ENCODE data around the gene CSGALNACT2.

The CSGALNACT2 gene

GRCh38 chr10:43117031-43117776, 21.0 kb upstream of the CSGALNACT2 start:
- TF ChIP-seq CTCF (conservative IDR thresholded peaks at IDR 0.05; ENCODE audit: low read depth, low read length): no peak
- no peak overlapping the region for H3K4me3 ChIP-seq (ENCODE audit: low read length)
- DNase-seq (ENCODE audit: low read depth): no peak

GRCh38 chr10:43117777-43118583, 20.3 kb upstream of the CSGALNACT2 start:
- no peak overlapping the region for H3K4me3 ChIP-seq (ENCODE audit: low read length)
- no peak for DNase-seq (ENCODE audit: low read depth)
- TF ChIP-seq CTCF (conservative IDR thresholded peaks at IDR 0.05; ENCODE audit: low read depth, low read length): no peak

DNA sequence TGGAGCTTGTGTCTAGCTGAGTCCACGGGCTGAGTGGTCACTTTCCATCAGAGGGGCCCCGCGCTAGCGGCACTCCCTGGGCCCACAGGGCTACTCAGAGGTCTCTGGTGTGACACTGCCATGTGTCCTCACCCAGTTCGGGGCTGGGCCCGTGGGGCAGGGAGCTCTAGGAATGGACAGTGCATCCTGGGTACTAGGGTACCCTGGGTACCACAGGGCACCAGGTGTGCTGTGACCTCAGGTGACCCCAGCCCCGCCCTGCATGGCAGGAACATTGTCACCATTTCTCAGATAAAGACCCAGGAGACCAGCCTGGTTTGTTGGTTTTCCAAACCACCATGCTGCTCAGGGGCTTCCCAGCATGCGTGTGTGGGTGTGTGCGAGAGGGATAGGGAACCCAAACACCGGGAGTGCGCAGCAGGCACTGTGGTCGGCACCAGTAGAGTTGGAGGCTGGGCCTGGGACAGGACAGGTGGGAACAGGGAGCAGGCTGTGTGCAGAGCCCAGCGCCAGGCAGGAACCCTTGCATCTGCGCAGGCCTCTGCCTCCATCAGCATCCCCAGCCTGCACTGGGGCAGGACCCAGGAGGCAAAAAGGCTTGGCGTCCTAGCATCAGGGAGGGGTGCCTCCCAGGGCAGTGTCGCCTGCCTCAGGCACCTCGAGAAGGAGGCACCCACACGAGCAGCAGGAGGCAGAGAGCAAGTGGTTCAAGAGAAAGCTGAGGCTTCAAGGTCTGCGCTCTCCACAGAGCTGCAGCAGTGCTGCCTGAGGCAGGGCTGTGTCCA, 19.4 kb upstream of the CSGALNACT2 start:
- DNase-seq (ENCODE audit: low read depth): no peak
- no peak for TF ChIP-seq CTCF (conservative IDR thresholded peaks at IDR 0.05; ENCODE audit: low read depth, low read length)
- no peak overlapping the region for H3K4me3 ChIP-seq (ENCODE audit: low read length)

DNA sequence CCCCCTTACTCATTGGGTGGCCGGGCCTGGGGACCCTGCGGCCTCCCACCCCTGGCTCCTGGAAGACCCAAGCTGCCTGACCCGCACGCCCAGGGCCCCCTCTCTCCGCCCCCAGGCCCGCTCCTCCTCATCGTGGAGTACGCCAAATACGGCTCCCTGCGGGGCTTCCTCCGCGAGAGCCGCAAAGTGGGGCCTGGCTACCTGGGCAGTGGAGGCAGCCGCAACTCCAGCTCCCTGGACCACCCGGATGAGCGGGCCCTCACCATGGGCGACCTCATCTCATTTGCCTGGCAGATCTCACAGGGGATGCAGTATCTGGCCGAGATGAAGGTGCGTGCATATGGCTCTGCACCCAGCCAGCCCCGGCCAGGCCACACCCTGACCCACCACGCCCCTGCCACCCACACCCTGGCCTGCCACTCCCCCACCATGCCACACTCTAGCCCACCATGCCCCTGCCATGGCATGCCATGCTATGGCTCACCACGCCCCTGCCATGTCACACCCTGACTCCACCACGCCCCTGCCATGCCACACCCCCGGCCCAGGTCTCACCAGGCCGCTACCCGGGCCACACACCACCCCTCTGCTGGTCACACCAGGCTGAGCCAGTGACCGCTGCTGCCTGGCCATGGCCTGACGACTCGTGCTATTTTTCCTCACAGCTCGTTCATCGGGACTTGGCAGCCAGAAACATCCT, 18.7 kb upstream of the CSGALNACT2 start:
- DNase-seq (ENCODE audit: low read depth): no peak
- H3K4me3 ChIP-seq (ENCODE audit: low read length): no peak overlapping the region
- TF ChIP-seq CTCF (conservative IDR thresholded peaks at IDR 0.05; ENCODE audit: low read depth, low read length): no peak

DNA sequence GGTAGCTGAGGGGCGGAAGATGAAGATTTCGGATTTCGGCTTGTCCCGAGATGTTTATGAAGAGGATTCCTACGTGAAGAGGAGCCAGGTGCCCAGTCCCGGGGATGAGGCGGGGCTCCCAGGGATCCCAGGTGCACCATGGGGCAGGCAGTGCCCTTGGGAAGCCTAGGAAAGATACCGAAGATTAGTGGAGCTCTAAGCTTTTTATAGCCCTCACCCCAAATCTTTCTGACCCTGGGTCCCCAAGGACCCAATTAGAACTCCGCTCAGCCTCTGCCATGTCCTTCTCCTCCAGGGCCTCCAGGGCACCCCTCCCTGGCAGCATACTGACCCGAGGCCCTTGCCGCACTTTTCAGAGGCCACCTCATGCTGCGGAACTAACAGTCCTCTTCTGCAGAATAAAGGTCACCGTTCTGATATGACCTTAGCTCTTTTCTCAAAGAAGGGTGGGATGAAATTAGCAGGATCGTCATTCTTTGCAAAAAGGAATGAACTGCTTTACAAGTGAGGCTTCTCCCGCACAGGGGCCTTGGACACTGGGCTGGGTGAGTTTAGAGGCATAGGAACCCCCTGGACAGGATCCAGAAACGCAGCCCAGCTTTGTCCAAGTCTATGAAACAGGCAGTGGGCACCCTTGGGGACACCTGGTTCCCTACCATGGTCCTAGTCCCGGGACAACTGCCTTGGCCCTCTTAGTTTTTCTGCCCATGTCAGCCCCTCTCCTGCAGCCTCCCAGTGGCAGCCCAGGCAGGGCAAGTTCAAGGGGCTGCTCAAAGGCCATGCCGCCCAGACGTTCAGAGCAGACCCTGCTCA, 17.9 kb upstream of the CSGALNACT2 start:
- DNase-seq (ENCODE audit: low read depth): no peak
- no peak overlapping the region for H3K4me3 ChIP-seq (ENCODE audit: low read length)
- no peak for TF ChIP-seq CTCF (conservative IDR thresholded peaks at IDR 0.05; ENCODE audit: low read depth, low read length)

DNA sequence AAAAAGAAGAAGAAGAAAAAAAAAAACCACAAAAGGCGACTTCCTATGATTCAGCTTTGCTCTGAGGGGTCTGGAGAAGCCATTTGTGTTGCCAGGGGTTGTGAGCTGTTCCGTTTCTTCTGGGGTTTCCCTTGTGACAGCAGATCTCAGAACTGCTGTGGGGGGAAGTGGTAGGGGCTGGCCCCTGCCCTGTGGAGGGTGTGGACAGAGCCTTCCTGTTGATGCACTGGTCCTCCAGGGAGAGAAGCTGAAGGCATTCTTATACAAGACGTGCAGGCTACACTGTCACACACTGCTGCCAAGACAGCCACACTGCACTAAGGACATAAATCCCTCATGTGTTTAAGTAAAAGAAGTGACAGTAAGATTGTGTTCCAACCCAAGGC, 17.3 kb upstream of the CSGALNACT2 start:
- DNase-seq (ENCODE audit: low read depth): no peak
- H3K4me3 ChIP-seq (ENCODE audit: low read length): no peak overlapping the region
- TF ChIP-seq CTCF (conservative IDR thresholded peaks at IDR 0.05; ENCODE audit: low read depth, low read length): no peak

Data from retinal pigment epithelial cell (primary cell).